SK-N-SH treated with all-trans-retinoic acid at 6 μM for 48 hours (cell line): Measurements from ENCODE around the gene FAM216B.
"Not testable (repeated sequence)": the region's sequence is repeated elsewhere in the genome, so short reads cannot be mapped to it uniquely, and the experiment has no call there.

Experiments
- ATAC-seq: fragments of 200-7000 bp; cut with Tn5 transposase; 3 replicates; pipeline ENCODE4 v1.9.1; 2020; ENCODE audit warnings: mild to moderate bottlenecking, moderate library complexity
- ARNTL ChIP-seq: fragments of 450-650 bp; formaldehyde crosslinking; IDR thresholded peaks from 2 replicates; pipeline ENCODE4 v1.5.0; 2020; ENCODE audit warnings: low read depth, mild to moderate bottlenecking, moderate library complexity, borderline replicate concordance
- BACH2 ChIP-seq: fragments of 250-450 bp; sonication (Bioruptor Pico); IDR thresholded peaks from 2 replicates; pipeline ENCODE4 v1.9.0; 2021; ENCODE audit warnings: mild to moderate bottlenecking, borderline replicate concordance
- ESRRG ChIP-seq: fragments of 250-450 bp; sonication (Bioruptor Pico); IDR thresholded peaks from 2 replicates; pipeline ENCODE4 v1.6.1; 2021; ENCODE audit warnings: mild to moderate bottlenecking
- GLIS3 ChIP-seq: fragments of 250-450 bp; sonication (Bioruptor Pico); IDR thresholded peaks from 2 replicates; pipeline ENCODE4 v1.5.0; 2020; ENCODE audit warnings: mild to moderate bottlenecking, moderate library complexity
- ISL1 ChIP-seq: fragments of 250-450 bp; sonication (Bioruptor Pico); IDR thresholded peaks from 2 replicates; pipeline ENCODE4 v2.1.2; 2022; ENCODE audit warnings: mild to moderate bottlenecking, moderate library complexity
- OSR1 ChIP-seq: fragments of 250-450 bp; sonication (Bioruptor Pico); IDR thresholded peaks from 2 replicates; pipeline ENCODE4 v1.8.0; 2022; ENCODE audit warnings: moderate library complexity, mild to moderate bottlenecking, inconsistent platforms
- PPARA ChIP-seq: fragments of 250-450 bp; sonication (Bioruptor Pico); IDR thresholded peaks from 2 replicates; pipeline ENCODE4 v1.5.0; 2020; ENCODE audit warnings: mild to moderate bottlenecking, borderline replicate concordance
- RARB ChIP-seq: fragments of 250-450 bp; sonication (Bioruptor Pico); IDR thresholded peaks from 2 replicates; pipeline ENCODE4 v1.8.0; 2021; ENCODE audit warnings: mild to moderate bottlenecking, moderate library complexity
- SNAI2 ChIP-seq: fragments of 250-450 bp; sonication (Bioruptor Pico); IDR thresholded peaks from 2 replicates; pipeline ENCODE4 v1.5.0; 2020; ENCODE audit warnings: mild to moderate bottlenecking, moderate library complexity
- TCF4 ChIP-seq: fragments of 250-450 bp; sonication (Bioruptor Pico); IDR thresholded peaks from 2 replicates; pipeline ENCODE4 v1.8.0; 2021; ENCODE audit warnings: mild to moderate bottlenecking, moderate library complexity, borderline replicate concordance
- TOX ChIP-seq: fragments of 250-450 bp; sonication (Bioruptor Pico); IDR thresholded peaks from 2 replicates; pipeline ENCODE4 v1.8.0; 2021; ENCODE audit warnings: mild to moderate bottlenecking, moderate library complexity, borderline replicate concordance
- ZC3H10 ChIP-seq: fragments of 250-450 bp; sonication (Bioruptor Pico); IDR thresholded peaks from 2 replicates; pipeline ENCODE4 v1.5.1; 2021; ENCODE audit warnings: mild to moderate bottlenecking, moderate library complexity
- ZFP3 ChIP-seq: fragments of 250-450 bp; sonication (Bioruptor Pico); IDR thresholded peaks from 2 replicates; pipeline ENCODE4 v1.5.0; 2020; ENCODE audit warnings: mild to moderate bottlenecking, moderate library complexity
- ZFP30 ChIP-seq: fragments of 450-650 bp; formaldehyde crosslinking; IDR thresholded peaks from 2 replicates; pipeline ENCODE4 v1.5.0; 2022; ENCODE audit warnings: mild to moderate bottlenecking, moderate library complexity
- ZNF565 ChIP-seq: fragments of 450-650 bp; formaldehyde crosslinking; conservative IDR thresholded peaks from 2 replicates; pipeline ENCODE4 v1.5.0; 2020; ENCODE audit warnings: low read depth, mild to moderate bottlenecking, moderate library complexity
- ZNF70 ChIP-seq: fragments of 450-650 bp; formaldehyde crosslinking; IDR thresholded peaks from 2 replicates; pipeline ENCODE4 v1.5.0; 2020; ENCODE audit warnings: mild to moderate bottlenecking, moderate library complexity
- ZNF8 ChIP-seq: fragments of 450-650 bp; formaldehyde crosslinking; IDR thresholded peaks from 2 replicates; pipeline ENCODE4 v1.5.0; 2020; ENCODE audit warnings: mild to moderate bottlenecking, moderate library complexity
- TF ChIP-seq, protein P1 (sequence below): fragments of 250-450 bp; sonication (Bioruptor Pico); IDR thresholded peaks from 2 replicates; pipeline ENCODE4 v1.5.0; 2020; ENCODE audit warnings: mild to moderate bottlenecking, moderate library complexity
- TF ChIP-seq, protein P2 (sequence below): fragments of 250-450 bp; sonication (Bioruptor Pico); IDR thresholded peaks from 2 replicates; pipeline ENCODE4 v1.5.1; 2021; ENCODE audit warnings: mild to moderate bottlenecking, moderate library complexity
- TF ChIP-seq, protein P3 (sequence below): fragments of 250-450 bp; sonication (Bioruptor Pico); IDR thresholded peaks from 2 replicates; pipeline ENCODE4 v1.8.0; 2020; ENCODE audit warnings: mild to moderate bottlenecking, moderate library complexity, borderline replicate concordance
- TF ChIP-seq, protein P4 (sequence below): fragments of 250-450 bp; sonication (Bioruptor Pico); IDR thresholded peaks from 2 replicates; pipeline ENCODE4 v1.8.0; 2021; ENCODE audit warnings: low read depth, mild to moderate bottlenecking, moderate library complexity, borderline replicate concordance
- TF ChIP-seq, protein P5 (sequence below): fragments of 250-450 bp; sonication (Bioruptor Pico); IDR thresholded peaks from 2 replicates; pipeline ENCODE4 v1.5.1; 2020; ENCODE audit warnings: low read depth, mild to moderate bottlenecking, moderate library complexity

FAM216B gene

DNA sequence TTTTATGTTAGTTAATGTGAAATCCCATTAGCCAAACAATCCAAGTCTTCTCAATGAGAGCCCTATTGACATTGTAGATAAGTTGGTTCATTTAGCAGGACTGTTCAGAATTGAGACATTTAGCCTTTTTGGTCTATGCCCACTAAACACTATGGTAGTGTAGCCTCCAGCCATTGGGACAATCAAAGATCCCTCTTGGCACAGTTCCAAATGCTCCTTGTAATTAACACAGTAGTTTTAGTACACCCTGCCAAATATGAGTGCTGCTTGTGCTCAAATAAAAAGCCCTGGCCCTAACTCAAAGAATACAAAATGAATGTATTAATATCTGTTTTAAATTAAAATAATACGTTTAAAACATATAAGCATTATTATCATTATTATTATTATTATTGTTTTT lies 15.4 kb upstream of the FAM216B start:
- no peak for ATAC-seq
- TF ChIP-seq ISL1 (CRISPR knock-in tag) (no peak), OSR1 (CRISPR knock-in tag) (no peak), ZNF70 (CRISPR knock-in tag) (no peak), ZC3H10 (CRISPR knock-in tag) (no peak), BACH2 (no peak), PPARA (CRISPR knock-in tag) (no peak), ARNTL (no peak), ZFP3 (CRISPR knock-in tag) (no peak), SNAI2 (CRISPR knock-in tag) (no peak), ZFP30 (CRISPR knock-in tag) (no peak), ZNF8 (no peak), TCF4 (no peak), GLIS3 (CRISPR knock-in tag) (no peak), ESRRG (CRISPR knock-in tag) (no peak), TOX (CRISPR knock-in tag) (no peak)
- TF ChIP-seq, protein P1, sequence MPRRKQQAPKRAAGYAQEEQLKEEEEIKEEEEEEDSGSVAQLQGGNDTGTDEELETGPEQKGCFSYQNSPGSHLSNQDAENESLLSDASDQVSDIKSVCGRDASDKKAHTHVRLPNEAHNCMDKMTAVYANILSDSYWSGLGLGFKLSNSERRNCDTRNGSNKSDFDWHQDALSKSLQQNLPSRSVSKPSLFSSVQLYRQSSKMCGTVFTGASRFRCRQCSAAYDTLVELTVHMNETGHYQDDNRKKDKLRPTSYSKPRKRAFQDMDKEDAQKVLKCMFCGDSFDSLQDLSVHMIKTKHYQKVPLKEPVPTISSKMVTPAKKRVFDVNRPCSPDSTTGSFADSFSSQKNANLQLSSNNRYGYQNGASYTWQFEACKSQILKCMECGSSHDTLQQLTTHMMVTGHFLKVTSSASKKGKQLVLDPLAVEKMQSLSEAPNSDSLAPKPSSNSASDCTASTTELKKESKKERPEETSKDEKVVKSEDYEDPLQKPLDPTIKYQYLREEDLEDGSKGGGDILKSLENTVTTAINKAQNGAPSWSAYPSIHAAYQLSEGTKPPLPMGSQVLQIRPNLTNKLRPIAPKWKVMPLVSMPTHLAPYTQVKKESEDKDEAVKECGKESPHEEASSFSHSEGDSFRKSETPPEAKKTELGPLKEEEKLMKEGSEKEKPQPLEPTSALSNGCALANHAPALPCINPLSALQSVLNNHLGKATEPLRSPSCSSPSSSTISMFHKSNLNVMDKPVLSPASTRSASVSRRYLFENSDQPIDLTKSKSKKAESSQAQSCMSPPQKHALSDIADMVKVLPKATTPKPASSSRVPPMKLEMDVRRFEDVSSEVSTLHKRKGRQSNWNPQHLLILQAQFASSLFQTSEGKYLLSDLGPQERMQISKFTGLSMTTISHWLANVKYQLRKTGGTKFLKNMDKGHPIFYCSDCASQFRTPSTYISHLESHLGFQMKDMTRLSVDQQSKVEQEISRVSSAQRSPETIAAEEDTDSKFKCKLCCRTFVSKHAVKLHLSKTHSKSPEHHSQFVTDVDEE (CRISPR knock-in tag), result no peak
- TF ChIP-seq, protein P2, sequence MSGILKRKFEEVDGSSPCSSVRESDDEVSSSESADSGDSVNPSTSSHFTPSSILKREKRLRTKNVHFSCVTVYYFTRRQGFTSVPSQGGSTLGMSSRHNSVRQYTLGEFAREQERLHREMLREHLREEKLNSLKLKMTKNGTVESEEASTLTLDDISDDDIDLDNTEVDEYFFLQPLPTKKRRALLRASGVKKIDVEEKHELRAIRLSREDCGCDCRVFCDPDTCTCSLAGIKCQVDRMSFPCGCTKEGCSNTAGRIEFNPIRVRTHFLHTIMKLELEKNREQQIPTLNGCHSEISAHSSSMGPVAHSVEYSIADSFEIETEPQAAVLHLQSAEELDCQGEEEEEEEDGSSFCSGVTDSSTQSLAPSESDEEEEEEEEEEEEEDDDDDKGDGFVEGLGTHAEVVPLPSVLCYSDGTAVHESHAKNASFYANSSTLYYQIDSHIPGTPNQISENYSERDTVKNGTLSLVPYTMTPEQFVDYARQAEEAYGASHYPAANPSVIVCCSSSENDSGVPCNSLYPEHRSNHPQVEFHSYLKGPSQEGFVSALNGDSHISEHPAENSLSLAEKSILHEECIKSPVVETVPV (CRISPR knock-in tag), result no peak
- TF ChIP-seq, protein P3, sequence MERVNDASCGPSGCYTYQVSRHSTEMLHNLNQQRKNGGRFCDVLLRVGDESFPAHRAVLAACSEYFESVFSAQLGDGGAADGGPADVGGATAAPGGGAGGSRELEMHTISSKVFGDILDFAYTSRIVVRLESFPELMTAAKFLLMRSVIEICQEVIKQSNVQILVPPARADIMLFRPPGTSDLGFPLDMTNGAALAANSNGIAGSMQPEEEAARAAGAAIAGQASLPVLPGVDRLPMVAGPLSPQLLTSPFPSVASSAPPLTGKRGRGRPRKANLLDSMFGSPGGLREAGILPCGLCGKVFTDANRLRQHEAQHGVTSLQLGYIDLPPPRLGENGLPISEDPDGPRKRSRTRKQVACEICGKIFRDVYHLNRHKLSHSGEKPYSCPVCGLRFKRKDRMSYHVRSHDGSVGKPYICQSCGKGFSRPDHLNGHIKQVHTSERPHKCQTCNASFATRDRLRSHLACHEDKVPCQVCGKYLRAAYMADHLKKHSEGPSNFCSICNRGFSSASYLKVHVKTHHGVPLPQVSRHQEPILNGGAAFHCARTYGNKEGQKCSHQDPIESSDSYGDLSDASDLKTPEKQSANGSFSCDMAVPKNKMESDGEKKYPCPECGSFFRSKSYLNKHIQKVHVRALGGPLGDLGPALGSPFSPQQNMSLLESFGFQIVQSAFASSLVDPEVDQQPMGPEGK (CRISPR knock-in tag), result no peak
- TF ChIP-seq, protein P4, sequence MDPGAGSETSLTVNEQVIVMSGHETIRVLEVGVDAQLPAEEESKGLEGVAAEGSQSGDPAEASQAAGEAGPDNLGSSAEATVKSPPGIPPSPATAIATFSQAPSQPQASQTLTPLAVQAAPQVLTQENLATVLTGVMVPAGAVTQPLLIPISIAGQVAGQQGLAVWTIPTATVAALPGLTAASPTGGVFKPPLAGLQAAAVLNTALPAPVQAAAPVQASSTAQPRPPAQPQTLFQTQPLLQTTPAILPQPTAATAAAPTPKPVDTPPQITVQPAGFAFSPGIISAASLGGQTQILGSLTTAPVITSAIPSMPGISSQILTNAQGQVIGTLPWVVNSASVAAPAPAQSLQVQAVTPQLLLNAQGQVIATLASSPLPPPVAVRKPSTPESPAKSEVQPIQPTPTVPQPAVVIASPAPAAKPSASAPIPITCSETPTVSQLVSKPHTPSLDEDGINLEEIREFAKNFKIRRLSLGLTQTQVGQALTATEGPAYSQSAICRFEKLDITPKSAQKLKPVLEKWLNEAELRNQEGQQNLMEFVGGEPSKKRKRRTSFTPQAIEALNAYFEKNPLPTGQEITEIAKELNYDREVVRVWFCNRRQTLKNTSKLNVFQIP (CRISPR knock-in tag), result no peak
- TF ChIP-seq, protein P5, sequence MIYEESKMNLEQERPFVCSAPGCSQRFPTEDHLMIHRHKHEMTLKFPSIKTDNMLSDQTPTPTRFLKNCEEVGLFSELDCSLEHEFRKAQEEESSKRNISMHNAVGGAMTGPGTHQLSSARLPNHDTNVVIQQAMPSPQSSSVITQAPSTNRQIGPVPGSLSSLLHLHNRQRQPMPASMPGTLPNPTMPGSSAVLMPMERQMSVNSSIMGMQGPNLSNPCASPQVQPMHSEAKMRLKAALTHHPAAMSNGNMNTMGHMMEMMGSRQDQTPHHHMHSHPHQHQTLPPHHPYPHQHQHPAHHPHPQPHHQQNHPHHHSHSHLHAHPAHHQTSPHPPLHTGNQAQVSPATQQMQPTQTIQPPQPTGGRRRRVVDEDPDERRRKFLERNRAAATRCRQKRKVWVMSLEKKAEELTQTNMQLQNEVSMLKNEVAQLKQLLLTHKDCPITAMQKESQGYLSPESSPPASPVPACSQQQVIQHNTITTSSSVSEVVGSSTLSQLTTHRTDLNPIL, result no peak

DNA sequence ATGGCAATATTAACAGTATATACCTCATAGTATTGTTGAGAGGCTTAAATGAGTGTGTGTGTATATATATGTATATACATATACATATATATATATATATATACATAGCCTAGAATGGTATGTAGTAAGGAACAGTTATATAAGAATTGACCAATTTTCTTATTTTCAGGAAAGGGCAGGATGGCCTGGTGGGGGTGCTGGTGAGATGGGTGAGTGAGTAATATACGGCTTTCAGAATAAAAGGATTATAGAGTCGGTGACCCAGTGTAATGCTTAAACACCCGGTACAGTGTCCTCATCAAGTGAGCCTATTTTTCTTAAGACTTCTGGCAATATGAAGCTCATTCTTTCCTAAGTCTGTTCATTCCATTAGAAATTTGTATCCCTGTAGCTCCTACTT lies 11.7 kb upstream of the FAM216B start:
- ATAC-seq, result no peak
- no peak for TF ChIP-seq ARNTL
- TF ChIP-seq, protein P4 (CRISPR knock-in tag), result no peak
- no peak for TF ChIP-seq ISL1 (CRISPR knock-in tag)
- TF ChIP-seq, protein P5, result no peak
- TF ChIP-seq ZNF565 (CRISPR knock-in tag), result no peak
- no peak for TF ChIP-seq GLIS3 (CRISPR knock-in tag)
- no peak for TF ChIP-seq PPARA (CRISPR knock-in tag)
- TF ChIP-seq RARB (CRISPR knock-in tag), result no peak
- no peak for TF ChIP-seq ZFP30 (CRISPR knock-in tag)
- no peak for TF ChIP-seq ESRRG (CRISPR knock-in tag)

DNA sequence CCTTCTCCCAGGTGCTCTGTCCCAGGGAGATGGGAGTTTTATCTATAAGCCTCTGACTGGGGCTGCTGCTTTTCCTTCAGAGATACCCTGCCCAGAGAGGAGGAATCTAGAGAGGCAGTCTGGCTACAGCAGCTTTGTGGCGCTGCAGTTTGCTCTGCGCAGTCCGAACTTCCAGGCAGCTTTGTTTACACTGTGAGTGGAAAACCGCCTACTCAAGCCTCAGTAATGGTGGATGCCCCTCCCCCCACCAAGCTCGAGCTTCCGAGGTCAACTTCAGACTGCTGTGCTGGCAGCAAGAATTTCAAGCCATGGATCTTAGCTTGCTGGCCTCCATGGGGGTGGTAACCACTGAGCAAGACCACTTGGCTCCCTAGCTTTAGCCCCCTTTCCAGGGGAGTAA lies 4.8 kb upstream of the FAM216B start:
- ATAC-seq, result not testable (repeated sequence)
